ENCODE results near the gene ZFR2.
"Not testable (repeated sequence)": the region's sequence is repeated elsewhere in the genome, so short reads cannot be mapped to it uniquely, and the experiment has no call there.

Gene ZFR2

DNA sequence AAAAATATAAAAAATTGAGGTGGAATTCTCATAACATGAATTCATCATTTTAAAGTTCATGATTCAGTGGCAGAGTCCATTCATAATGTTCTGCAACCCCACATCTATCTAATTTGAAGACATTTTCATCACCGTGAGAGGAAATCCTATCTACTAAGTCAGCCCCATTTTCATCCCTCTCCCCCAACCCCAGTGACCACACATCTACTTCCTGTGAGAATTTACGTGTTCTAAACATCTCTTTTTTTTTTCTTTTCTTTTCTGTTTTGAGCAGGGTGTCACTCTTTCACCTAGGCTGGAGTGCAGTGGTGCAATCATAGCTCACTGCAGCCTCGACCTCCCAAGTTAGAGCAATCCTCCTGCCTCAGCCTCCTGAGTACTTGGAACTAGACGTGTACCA, 29.1 kb upstream of the ZFR2 start:
- H3K4me3 ChIP-seq, result no peak overlapping the region
- H3K9me3 ChIP-seq, result peaks cover 0 to 8% (median 0%) of the 10 kb centered on the region in 3 donors
- DNase-seq, result no peak
- TF ChIP-seq, protein P1, sequence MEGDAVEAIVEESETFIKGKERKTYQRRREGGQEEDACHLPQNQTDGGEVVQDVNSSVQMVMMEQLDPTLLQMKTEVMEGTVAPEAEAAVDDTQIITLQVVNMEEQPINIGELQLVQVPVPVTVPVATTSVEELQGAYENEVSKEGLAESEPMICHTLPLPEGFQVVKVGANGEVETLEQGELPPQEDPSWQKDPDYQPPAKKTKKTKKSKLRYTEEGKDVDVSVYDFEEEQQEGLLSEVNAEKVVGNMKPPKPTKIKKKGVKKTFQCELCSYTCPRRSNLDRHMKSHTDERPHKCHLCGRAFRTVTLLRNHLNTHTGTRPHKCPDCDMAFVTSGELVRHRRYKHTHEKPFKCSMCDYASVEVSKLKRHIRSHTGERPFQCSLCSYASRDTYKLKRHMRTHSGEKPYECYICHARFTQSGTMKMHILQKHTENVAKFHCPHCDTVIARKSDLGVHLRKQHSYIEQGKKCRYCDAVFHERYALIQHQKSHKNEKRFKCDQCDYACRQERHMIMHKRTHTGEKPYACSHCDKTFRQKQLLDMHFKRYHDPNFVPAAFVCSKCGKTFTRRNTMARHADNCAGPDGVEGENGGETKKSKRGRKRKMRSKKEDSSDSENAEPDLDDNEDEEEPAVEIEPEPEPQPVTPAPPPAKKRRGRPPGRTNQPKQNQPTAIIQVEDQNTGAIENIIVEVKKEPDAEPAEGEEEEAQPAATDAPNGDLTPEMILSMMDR (IDR thresholded peaks at IDR 0.05), result no peak
- no peak overlapping the region for H3K27ac ChIP-seq
- intact Hi-C loops (cut with DNase I; ENCODE audit: low total_unique reads), result no loop called here
- H3K4me1 ChIP-seq, result peaks cover 0 to 7% (median 2%) of the 10 kb centered on the region in 4 donors
- no peaks in the 10 kb centered on the region for H3K36me3 ChIP-seq
- H3K27me3 ChIP-seq, result peaks cover 0 to 10% of the 10 kb centered on the region in 2 donors

DNA sequence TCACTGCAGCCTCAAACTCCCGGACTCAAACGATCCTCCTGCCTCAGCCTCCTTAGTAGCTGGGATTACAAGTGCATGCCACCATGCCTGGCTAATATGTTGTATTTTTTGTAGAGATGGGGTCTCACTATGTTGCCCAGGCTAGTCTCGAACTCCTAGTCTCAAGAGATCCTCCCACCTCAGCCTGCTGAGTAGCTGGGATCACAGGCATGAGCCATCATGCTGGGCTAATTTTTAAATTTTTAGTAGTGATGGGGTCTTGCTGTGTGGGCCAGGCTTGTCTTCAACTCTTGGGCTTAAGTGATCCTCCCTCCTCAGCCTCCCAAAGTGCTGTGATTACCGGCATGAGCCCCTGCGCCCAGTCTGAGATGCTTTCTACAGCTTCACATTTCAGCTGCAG, 26.9 kb upstream of the ZFR2 start:
- TF ChIP-seq, protein P1 (IDR thresholded peaks at IDR 0.05), result no peak
- intact Hi-C loops (cut with DNase I; ENCODE audit: low total_unique reads), result no loop called here
- no peaks in the 10 kb centered on the region for H3K36me3 ChIP-seq
- H3K4me1 ChIP-seq, result peaks cover 0 to 7% (median 2%) of the 10 kb centered on the region in 4 donors
- peaks cover 0 to 10% of the 10 kb centered on the region in 2 donors for H3K27me3 ChIP-seq
- H3K4me3 ChIP-seq, result no peak overlapping the region
- DNase-seq, result no peak
- peaks cover 0 to 8% (median 0%) of the 10 kb centered on the region in 3 donors for H3K9me3 ChIP-seq
- no peak overlapping the region for H3K27ac ChIP-seq

- H3K9me3 ChIP-seq; intact Hi-C loops (cut with DNase I; ENCODE audit: low total_unique reads); H3K4me3 ChIP-seq; H3K27me3 ChIP-seq; H3K27ac ChIP-seq; H3K4me1 ChIP-seq; DNase-seq; H3K36me3 ChIP-seq: not testable (repeated sequence)
These were observed 26.1 kb upstream of the ZFR2 start for GRCh38 chr19:3894959-3895358.

DNA sequence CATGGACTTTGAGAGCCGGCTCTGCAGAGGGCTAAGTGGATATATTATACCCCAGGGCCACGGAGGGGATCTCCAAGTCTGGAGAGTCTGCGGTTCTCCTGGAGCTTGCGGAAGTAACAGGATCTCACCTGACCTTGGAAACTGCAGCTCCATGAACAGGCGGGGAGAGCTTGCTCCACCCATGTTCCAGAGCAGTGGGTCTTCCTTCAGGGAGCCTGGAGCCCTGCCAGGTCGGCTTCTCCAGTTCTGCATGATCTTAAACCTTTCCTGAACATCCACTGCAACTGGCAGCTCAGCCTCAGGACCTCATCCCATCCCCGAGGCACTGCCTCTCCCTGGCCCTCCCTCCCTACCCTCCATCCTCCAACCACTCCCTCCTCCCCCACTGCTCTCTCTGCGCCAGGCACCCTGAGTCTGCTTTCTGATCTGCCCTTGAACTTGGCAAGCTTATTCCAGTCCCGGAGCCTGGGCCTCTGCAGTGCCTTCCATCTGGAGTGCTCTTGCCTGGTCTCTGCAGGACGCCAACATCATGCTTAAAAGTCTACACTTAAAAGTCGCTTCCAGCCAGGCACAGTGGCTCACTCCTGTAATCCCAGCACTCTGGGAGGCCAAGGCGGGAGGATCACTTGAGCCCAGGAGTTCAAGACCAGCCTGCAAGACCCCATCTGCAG, 24.8 kb upstream of the ZFR2 start:
- Histone ChIP-seq H3K9me3 (peaks cover 0 to 6% (median 0%) of the 10 kb centered on the region in 3 donors), H3K4me1 (no peaks in the 10 kb centered on the region), H3K27me3 (peaks cover 0 to 10% of the 10 kb centered on the region in 2 donors), H3K27ac (no peak overlapping the region), H3K36me3 (no peaks in the 10 kb centered on the region), H3K4me3 (no peak overlapping the region)
- intact Hi-C loops (cut with DNase I; ENCODE audit: low total_unique reads), result no loop called here
- DNase-seq, result no peak
- TF ChIP-seq, protein P1 (IDR thresholded peaks at IDR 0.05), result no peak

GRCh38 chr19:3890591-3890990, 21.8 kb upstream of the ZFR2 start:
- H3K27me3 ChIP-seq, result peaks cover 0 to 11% of the 10 kb centered on the region in 2 donors
- H3K36me3 ChIP-seq, result no peaks in the 10 kb centered on the region
- no peak overlapping the region for H3K4me3 ChIP-seq
- DNase-seq, result no peak
- intact Hi-C loops (cut with DNase I; ENCODE audit: low total_unique reads), result no loop called here
- TF ChIP-seq, protein P1 (IDR thresholded peaks at IDR 0.05), result no peak
- no peak overlapping the region for H3K27ac ChIP-seq
- no peaks in the 10 kb centered on the region for H3K4me1 ChIP-seq
- H3K9me3 ChIP-seq, result no peaks in the 10 kb centered on the region

- intact Hi-C loops (cut with DNase I; ENCODE audit: low total_unique reads), result no loop called here
- Histone ChIP-seq H3K36me3 (no peaks in the 10 kb centered on the region), H3K27me3 (peaks cover 11 to 72% of the 10 kb centered on the region in 2 donors), H3K9me3 (no peaks in the 10 kb centered on the region), H3K27ac (no peak overlapping the region), H3K4me1 (peaks cover 0 to 8% (median 1%) of the 10 kb centered on the region in 4 donors), H3K4me3 (no peak overlapping the region)
- DNase-seq, result no peak
- TF ChIP-seq, protein P1 (IDR thresholded peaks at IDR 0.05), result no peak
These were observed 13.2 kb upstream of the ZFR2 start for GRCh38 chr19:3882041-3882384.

All from tibial artery (tissue), 4 donors.